Measurements from ENCODE around the gene SPEM3.

Gene SPEM3

DNA sequence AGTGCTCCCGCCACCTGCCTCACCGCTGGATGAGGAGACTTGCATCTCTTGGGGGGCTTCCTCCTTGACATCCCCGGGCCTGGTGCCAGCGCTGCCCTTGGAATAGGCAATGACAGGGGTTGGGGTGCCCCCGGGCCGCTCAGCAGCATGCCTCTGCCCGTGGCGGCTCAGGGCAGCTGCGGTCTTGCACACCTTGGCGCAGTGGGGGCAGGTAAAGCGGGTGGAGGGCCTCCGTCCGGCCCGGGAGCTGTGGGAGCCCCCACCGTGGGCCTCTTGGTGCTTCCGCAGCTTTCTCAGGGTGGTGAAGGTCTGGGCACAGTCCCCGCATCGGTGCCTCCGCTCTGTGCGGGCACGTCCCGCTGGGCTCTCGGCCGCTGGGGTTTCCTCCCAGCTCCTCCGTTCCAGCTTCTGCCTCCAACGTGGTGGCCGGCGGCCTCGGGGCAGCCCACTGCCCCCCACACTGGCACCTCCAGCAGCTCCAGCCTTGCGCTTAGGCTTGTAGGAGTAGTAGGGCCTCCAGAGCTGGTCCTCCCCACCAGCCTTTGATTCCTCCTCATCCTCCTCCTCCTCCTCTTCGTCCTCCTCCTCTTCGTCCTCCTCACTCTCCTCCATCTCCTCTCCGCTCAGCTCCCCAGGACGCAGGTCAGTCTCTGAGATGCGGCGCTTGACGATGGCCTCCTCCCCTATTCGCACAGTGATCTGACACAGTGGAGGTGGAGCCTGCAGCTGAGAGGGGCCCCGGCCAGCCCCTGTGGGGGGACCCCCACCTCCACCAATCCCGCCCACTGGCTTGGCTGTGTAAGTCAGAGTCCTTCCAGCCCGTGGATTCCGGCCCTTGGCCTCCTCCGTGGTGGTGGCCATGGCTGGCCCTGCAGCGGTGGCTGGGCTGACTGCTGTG lies 34.1 kb downstream of the SPEM3 start:
- TF ChIP-seq, protein P1, sequence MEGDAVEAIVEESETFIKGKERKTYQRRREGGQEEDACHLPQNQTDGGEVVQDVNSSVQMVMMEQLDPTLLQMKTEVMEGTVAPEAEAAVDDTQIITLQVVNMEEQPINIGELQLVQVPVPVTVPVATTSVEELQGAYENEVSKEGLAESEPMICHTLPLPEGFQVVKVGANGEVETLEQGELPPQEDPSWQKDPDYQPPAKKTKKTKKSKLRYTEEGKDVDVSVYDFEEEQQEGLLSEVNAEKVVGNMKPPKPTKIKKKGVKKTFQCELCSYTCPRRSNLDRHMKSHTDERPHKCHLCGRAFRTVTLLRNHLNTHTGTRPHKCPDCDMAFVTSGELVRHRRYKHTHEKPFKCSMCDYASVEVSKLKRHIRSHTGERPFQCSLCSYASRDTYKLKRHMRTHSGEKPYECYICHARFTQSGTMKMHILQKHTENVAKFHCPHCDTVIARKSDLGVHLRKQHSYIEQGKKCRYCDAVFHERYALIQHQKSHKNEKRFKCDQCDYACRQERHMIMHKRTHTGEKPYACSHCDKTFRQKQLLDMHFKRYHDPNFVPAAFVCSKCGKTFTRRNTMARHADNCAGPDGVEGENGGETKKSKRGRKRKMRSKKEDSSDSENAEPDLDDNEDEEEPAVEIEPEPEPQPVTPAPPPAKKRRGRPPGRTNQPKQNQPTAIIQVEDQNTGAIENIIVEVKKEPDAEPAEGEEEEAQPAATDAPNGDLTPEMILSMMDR (IDR thresholded peaks at IDR 0.05): no peak
- no peak overlapping the region for H3K27ac ChIP-seq
- no peak overlapping the region for H3K4me3 ChIP-seq
- no peak for DNase-seq (ENCODE audit: low spot score)

DNA sequence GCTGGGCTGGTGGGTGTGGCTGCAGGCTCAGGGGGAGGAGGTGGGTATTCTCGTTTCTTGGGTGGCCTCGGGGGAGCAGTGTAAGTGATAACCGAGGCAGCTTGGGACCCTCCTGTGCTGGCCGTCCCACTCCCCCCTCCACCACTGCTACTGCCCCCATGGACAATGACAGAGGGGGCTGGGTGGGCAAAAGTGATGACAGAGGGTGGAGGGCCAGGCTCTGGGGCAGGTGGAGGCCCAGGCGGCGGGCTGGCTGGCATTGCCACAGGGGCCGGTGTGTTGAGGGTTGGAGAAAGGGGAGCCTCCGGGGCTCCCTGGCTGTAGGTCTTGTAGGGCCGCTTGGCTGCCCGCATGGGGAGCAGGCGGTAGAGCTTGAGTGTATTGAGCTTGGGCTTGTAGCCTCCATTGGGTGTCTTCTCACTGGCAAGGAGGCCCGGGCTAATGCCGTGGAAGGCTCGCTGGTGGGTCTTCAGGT lies 34.8 kb downstream of the SPEM3 start:
- no peak for DNase-seq (ENCODE audit: low spot score)
- Histone ChIP-seq H3K27ac (no peak overlapping the region), H3K4me3 (no peak overlapping the region)
- TF ChIP-seq, protein P1 (IDR thresholded peaks at IDR 0.05): no peak

DNA sequence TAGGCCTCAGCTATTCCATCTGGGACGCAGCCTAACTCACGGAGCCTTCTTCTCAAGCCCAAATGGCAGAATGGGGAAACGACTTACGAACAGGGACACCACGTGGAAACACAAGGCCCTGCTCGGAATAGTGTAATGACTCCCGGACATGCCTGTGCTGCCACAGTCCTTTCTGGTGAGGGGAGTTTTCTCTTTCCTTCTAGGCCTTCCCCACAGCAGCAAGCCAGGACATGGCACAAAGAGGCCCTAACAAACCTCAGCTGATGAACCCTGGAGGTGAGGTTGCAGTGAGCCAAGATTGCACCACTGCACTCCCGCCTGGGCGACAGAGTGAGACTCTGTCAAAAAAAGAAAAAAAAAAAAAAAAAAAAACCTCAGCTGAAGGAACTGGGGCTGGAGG lies 35.4 kb downstream of the SPEM3 start:
- no peak for DNase-seq (ENCODE audit: low spot score)
- TF ChIP-seq, protein P1 (IDR thresholded peaks at IDR 0.05): no peak
- no peak overlapping the region for H3K4me3 ChIP-seq
- no peak overlapping the region for H3K27ac ChIP-seq

DNA sequence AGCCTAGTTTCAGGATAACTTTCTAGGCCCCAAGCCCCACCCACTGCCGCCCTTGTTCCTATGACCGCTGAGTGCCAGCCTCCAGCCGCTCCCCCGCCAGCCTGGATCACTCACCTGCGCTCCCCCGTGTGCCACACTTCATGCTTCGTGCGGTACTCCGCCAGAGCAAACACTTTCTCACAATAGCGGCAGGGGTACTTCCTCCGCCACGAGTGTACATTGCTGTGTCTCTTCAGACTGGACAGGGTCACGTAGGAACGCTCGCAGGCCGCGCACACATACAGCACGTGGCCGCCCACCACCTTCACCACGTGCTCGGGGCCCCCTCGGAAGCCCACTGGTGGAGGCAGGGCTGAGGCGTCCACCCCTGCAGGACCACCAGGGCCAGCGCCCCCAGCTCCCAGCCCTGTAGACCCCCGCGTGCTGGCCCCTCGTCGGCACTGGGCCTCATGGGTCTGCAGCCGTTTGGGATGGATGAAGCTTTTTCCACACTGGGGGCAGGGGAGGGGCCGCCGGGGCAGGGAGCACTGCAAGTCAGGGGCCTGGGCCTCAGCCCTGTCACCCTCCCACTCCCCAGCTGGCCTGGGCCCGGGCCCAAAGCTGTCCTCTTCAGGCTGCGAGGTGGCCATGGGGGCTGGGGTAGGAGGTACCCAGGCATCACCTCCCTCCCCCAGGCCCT lies 37.1 kb downstream of the SPEM3 start:
- Histone ChIP-seq H3K4me3 (no peak overlapping the region), H3K27ac (peak overlapping the region in 1 of 2 donors; percentile 80)
- TF ChIP-seq, protein P1 (IDR thresholded peaks at IDR 0.05): no peak
- no peak for DNase-seq (ENCODE audit: low spot score)

DNA sequence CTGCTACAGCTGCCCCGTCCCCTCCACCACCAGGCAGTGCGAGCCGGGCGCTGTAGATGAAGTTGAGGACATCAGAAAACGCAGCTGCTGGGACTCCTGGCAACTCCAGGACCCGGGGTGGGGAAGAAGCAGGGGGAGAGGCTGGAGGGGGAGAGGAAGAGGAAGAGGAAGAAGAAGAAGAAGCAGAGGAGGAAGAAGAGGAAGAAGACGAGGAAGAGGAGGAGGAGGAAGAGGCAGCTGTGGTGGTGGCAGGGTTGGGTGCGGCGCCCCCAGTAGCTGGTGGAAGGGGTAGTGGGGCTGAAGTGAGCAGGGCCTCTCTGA lies 37.6 kb downstream of the SPEM3 start:
- Histone ChIP-seq H3K27ac (peak overlapping the region in 1 of 2 donors; percentile 80), H3K4me3 (peak overlapping the region; percentile 36)
- DNase-seq (ENCODE audit: low spot score): no peak
- TF ChIP-seq, protein P1 (IDR thresholded peaks at IDR 0.05): no peak

DNA sequence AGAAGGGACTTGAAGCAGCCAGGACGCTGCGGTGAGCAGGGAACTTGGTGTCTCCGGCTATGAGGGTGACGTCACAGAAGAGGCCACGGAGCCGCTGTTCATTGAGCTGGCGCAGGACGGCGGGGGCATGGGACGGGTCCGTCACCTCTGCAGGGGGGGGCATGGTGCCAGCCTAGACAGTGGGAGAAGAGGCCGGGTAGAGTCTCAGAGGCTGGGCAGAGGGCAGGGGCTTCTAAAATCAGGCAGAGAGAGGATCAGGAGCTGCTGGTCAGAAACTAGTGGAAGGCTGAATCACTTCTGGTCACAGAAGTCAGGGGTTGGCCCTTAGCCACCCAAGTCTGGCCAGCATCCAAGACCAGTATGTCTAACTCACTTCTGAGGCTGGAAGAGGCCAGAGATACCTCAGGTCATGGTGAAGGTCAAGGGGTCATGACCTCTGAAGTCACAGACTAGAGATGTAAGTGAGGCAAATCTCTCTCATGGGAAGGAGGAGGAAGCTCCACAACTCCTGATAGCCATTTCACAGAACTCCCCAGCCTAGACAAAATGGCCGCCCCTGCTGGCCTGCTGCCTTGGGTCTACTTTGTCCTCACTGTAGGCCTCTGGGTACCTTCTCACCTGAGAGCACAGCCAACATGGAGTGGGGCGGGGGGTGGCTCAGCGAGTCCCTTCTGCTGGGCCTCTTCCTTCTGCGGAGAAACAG lies 38.1 kb downstream of the SPEM3 start:
- DNase-seq (ENCODE audit: low spot score): no peak
- TF ChIP-seq, protein P1 (IDR thresholded peaks at IDR 0.05): no peak
- Histone ChIP-seq H3K27ac (peak overlapping the region in 1 of 2 donors; percentile 80), H3K4me3 (peak overlapping the region; percentile 36)

Data from coronary artery (tissue), 2 donors.